ENCODE data around the gene BCCIP. TPM values are rescaled to one million over a fixed set of nuclear protein-coding genes. Genes with fewer than 3 reads are reported as not detected.

The BCCIP gene
- total RNA-seq, 1 donor from 2014 or later, result 68.1 TPM

DNA sequence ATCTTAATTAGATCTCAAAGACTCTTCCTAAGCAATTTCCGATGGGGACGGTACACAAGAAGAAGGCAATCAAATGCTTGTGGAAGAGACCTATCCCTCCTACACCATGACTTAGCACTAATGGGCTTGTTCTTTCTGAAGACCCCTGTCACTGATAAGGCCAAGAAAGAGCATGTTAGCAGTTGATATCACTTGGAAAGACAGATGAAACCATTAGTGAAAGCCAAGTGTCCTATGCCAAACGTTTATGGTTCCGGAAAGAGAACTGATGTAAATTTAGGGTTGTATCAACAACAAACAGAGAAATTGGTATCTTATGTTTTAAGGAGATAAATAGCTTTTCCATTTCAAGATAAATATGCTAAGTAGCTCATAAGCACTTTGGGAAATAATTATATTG lies 6.8 kb upstream of the BCCIP start:
- H3K27me3 ChIP-seq (ENCODE audit: insufficient read depth, low read length), result no peaks in the 10 kb centered on the region
- no peak for TF ChIP-seq EZH2 (IDR thresholded peaks at IDR 0.05; ENCODE audit: insufficient read depth, low read length)
- TF ChIP-seq, protein P1, sequence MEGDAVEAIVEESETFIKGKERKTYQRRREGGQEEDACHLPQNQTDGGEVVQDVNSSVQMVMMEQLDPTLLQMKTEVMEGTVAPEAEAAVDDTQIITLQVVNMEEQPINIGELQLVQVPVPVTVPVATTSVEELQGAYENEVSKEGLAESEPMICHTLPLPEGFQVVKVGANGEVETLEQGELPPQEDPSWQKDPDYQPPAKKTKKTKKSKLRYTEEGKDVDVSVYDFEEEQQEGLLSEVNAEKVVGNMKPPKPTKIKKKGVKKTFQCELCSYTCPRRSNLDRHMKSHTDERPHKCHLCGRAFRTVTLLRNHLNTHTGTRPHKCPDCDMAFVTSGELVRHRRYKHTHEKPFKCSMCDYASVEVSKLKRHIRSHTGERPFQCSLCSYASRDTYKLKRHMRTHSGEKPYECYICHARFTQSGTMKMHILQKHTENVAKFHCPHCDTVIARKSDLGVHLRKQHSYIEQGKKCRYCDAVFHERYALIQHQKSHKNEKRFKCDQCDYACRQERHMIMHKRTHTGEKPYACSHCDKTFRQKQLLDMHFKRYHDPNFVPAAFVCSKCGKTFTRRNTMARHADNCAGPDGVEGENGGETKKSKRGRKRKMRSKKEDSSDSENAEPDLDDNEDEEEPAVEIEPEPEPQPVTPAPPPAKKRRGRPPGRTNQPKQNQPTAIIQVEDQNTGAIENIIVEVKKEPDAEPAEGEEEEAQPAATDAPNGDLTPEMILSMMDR (IDR thresholded peaks at IDR 0.05; ENCODE audit: insufficient read depth, low read depth, low read length), result no peak
- H2AFZ ChIP-seq (ENCODE audit: low read depth, low read length), result no peak overlapping the region
- H3K27ac Mint-ChIP-seq (ENCODE audit: unreplicated experiment), result no peak overlapping the region
- FAIRE-seq (no peak), DNase-seq (ENCODE audit: low read depth) (no peak)
- no peak overlapping the region for H3K9ac ChIP-seq (ENCODE audit: low read length)
- no peaks in the 10 kb centered on the region for H3K9me3 Mint-ChIP-seq (ENCODE audit: unreplicated experiment)
- no peak overlapping the region for H3K4me3 ChIP-seq (ENCODE audit: insufficient read depth, low read depth, low read length)
- peaks cover under 1% of the 10 kb centered on the region for H3K79me2 ChIP-seq (ENCODE audit: insufficient read depth, low read length)
- no peak overlapping the region for H3K27ac ChIP-seq (ENCODE audit: low read depth, low read length)
- no peaks in the 10 kb centered on the region for H3K9me3 ChIP-seq (ENCODE audit: insufficient read depth, low read depth, low read length)
- no peak overlapping the region for H3K4me2 ChIP-seq (ENCODE audit: low read length)
- no peaks in the 10 kb centered on the region for H3K27me3 Mint-ChIP-seq (ENCODE audit: low read depth, unreplicated experiment)
- H3K4me3 Mint-ChIP-seq (ENCODE audit: unreplicated experiment), result no peak overlapping the region
- H4K20me1 ChIP-seq (ENCODE audit: insufficient read depth, low read length), result no peaks in the 10 kb centered on the region
- H3K4me1 Mint-ChIP-seq (ENCODE audit: low read depth, unreplicated experiment), result peaks cover 2% of the 10 kb centered on the region
- no peaks in the 10 kb centered on the region for H3K4me1 ChIP-seq (ENCODE audit: insufficient read depth, low read length)
- peaks cover 10% of the 10 kb centered on the region for H3K36me3 ChIP-seq (ENCODE audit: insufficient read depth, low read length)
- H3K36me3 Mint-ChIP-seq (ENCODE audit: low read depth, unreplicated experiment), result peaks cover 12% of the 10 kb centered on the region

DNA sequence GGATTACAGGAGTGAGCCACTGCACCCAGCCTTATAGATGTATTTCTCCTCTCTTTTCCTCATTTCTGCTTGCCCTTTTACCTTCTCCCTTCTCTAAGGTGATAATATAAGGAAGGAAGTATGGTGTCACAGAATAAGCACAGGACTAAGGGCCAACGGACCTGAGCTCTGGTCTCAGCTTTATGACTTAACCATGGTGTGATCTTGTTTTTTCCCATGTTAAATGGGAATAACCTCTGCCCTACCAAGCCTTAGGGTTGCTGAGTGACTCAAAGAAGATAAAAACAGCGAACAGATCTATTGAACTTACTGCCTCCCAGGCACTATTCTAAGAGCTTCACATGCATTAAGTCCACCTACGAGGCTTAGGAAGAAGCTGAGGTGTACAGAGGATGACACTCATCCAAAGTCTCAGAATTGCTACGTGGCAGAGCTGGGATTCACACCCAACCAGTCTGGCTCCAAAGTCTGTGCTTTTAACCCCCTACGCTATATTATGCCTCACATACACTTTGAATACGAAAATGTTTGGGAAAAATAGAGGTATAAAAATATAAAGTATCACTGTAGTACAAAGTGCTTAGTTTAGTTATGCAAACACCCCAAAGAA lies 5.9 kb upstream of the BCCIP start:
- Histone ChIP-seq H3K27me3 (ENCODE audit: insufficient read depth, low read length) (no peaks in the 10 kb centered on the region), H3K4me3 (ENCODE audit: insufficient read depth, low read depth, low read length) (no peak overlapping the region), H3K4me1 (ENCODE audit: insufficient read depth, low read length) (peaks cover 4% of the 10 kb centered on the region), H4K20me1 (ENCODE audit: insufficient read depth, low read length) (no peaks in the 10 kb centered on the region), H2AFZ (ENCODE audit: low read depth, low read length) (no peak overlapping the region), H3K36me3 (ENCODE audit: insufficient read depth, low read length) (peaks cover 7% of the 10 kb centered on the region), H3K9ac (ENCODE audit: low read length) (no peak overlapping the region), H3K27ac (ENCODE audit: low read depth, low read length) (no peak overlapping the region), H3K4me2 (ENCODE audit: low read length) (no peak overlapping the region), H3K9me3 (ENCODE audit: insufficient read depth, low read depth, low read length) (no peaks in the 10 kb centered on the region), H3K79me2 (ENCODE audit: insufficient read depth, low read length) (peaks cover 6% of the 10 kb centered on the region)
- Mint-ChIP-seq H3K4me3 (ENCODE audit: unreplicated experiment) (no peak overlapping the region), H3K27me3 (ENCODE audit: low read depth, unreplicated experiment) (no peaks in the 10 kb centered on the region), H3K4me1 (ENCODE audit: low read depth, unreplicated experiment) (peaks cover 5% of the 10 kb centered on the region), H3K36me3 (ENCODE audit: low read depth, unreplicated experiment) (peaks cover 11% of the 10 kb centered on the region), H3K27ac (ENCODE audit: unreplicated experiment) (no peak overlapping the region), H3K9me3 (ENCODE audit: unreplicated experiment) (no peaks in the 10 kb centered on the region)
- FAIRE-seq (no peak), DNase-seq (ENCODE audit: low read depth) (no peak)
- TF ChIP-seq, protein P1 (IDR thresholded peaks at IDR 0.05; ENCODE audit: insufficient read depth, low read depth, low read length), result no peak
- TF ChIP-seq EZH2 (IDR thresholded peaks at IDR 0.05; ENCODE audit: insufficient read depth, low read length), result no peak

DNA sequence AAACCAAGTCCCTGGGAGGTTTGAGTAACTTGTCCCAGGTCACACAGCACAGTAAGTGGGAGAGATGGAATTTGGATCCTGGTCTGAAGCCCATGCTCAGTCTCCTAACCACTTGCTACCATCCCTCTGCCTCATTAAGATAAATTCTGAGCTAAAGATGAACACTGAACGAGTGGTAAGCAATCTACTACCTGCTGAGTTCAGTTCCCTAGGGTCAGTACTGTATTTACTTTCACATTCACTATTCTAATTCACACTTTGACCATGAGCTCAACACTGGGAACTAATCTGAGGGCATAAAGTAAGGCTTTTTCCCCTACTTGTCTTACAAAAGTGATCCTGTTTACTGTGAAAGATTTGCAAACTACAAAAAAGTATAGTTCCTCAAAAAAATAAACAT lies 2.6 kb upstream of the BCCIP start:
- H3K27ac Mint-ChIP-seq (ENCODE audit: unreplicated experiment), result no peak overlapping the region
- H3K4me3 Mint-ChIP-seq (ENCODE audit: unreplicated experiment), result peak overlapping the region; percentile 54
- H3K4me2 ChIP-seq (ENCODE audit: low read length), result no peak overlapping the region
- H3K4me1 ChIP-seq (ENCODE audit: insufficient read depth, low read length), result peaks cover 15% of the 10 kb centered on the region
- H3K36me3 Mint-ChIP-seq (ENCODE audit: low read depth, unreplicated experiment), result peaks cover 2% of the 10 kb centered on the region
- H3K79me2 ChIP-seq (ENCODE audit: insufficient read depth, low read length), result peaks cover 38% of the 10 kb centered on the region
- H3K9me3 Mint-ChIP-seq (ENCODE audit: unreplicated experiment), result no peaks in the 10 kb centered on the region
- FAIRE-seq (no peak), DNase-seq (ENCODE audit: low read depth) (no peak)
- H3K9me3 ChIP-seq (ENCODE audit: insufficient read depth, low read depth, low read length), result no peaks in the 10 kb centered on the region
- peaks cover 15% of the 10 kb centered on the region for H4K20me1 ChIP-seq (ENCODE audit: insufficient read depth, low read length)
- H3K36me3 ChIP-seq (ENCODE audit: insufficient read depth, low read length), result no peaks in the 10 kb centered on the region
- H3K27me3 Mint-ChIP-seq (ENCODE audit: low read depth, unreplicated experiment), result no peaks in the 10 kb centered on the region
- no peak overlapping the region for H3K27ac ChIP-seq (ENCODE audit: low read depth, low read length)
- no peak overlapping the region for H2AFZ ChIP-seq (ENCODE audit: low read depth, low read length)
- H3K4me1 Mint-ChIP-seq (ENCODE audit: low read depth, unreplicated experiment), result peaks cover 4% of the 10 kb centered on the region
- TF ChIP-seq, protein P1 (IDR thresholded peaks at IDR 0.05; ENCODE audit: insufficient read depth, low read depth, low read length), result no peak
- TF ChIP-seq EZH2 (IDR thresholded peaks at IDR 0.05; ENCODE audit: insufficient read depth, low read length), result no peak
- H3K27me3 ChIP-seq (ENCODE audit: insufficient read depth, low read length), result no peaks in the 10 kb centered on the region
- no peak overlapping the region for H3K4me3 ChIP-seq (ENCODE audit: insufficient read depth, low read depth, low read length)
- H3K9ac ChIP-seq (ENCODE audit: low read length), result no peak overlapping the region

Measured in astrocyte (in vitro differentiated cells and primary cell).